Transverse colon (tissue), 4 donors: ENCODE measurements around the gene SLC38A3.

Experiments used
- CTCF ChIP-seq, 5 experiments: fragments of 200-600 bp in 3 of 5; fragments of 450-650 bp in 2 of 5; sonication (generic) in 3 of 5; IDR thresholded peaks; 1 replicate in 2 of 5; 2 replicates in 3 of 5; pipeline ENCODE4 v1.5.1; 2016 to 2017; ENCODE audit warnings: antibody characterized with exemption in 5 of 5, inconsistent platforms in 3 of 5, mild to moderate bottlenecking in 2 of 5, moderate library complexity in 1 of 5
- EP300 ChIP-seq: sonication (generic); formaldehyde crosslinking; IDR thresholded peaks from one replicate; pipeline ENCODE4 v1.6.1; 2017; ENCODE audit warnings: antibody characterized with exemption, low read depth
- POLR2A ChIP-seq: fragments of 450-650 bp; IDR thresholded peaks from one replicate; pipeline ENCODE4 v1.6.1; 2016; ENCODE audit warnings: antibody characterized with exemption, mild to moderate bottlenecking, moderate library complexity
- POLR2AphosphoS5 ChIP-seq, 3 donors: sonication (generic); formaldehyde crosslinking; IDR thresholded peaks; one replicate each; pipeline ENCODE4 v1.6.1; 2016; ENCODE audit warnings: antibody characterized with exemption in 3 of 3

- TF ChIP-seq CTCF (IDR thresholded peaks at IDR 0.05) (peak; percentile 64 to 82 (median 72)), EP300 (no peak), POLR2AphosphoS5 (IDR thresholded peaks at IDR 0.05) (no peak), POLR2A (no peak)
Observed at GRCh38 chr3:50189274-50189673, 15.8 kb upstream of the SLC38A3 start.
